HL-60 (cell line): ENCODE measurements around the gene SAG.
A peak's percentile ranks its signal among the peaks of the same experiment; 100 is the strongest.

Experiments used
- DNase-seq, 2 experiments: peaks; one replicate each; pipeline ENCODE4 v3.0.0-alpha.2; 2010 to 2020; ENCODE audit warnings: low read depth in 1 of 2, low spot score in 1 of 2
- H3K27ac ChIP-seq: fragments of 250-450 bp; sonication (Bioruptor Pico); replicated peaks from 2 replicates; pipeline ENCODE4 v1.5.1; 2020; ENCODE audit warnings: mild to moderate bottlenecking, moderate library complexity
- H3K27me3 ChIP-seq: fragments of 250-450 bp; sonication (Bioruptor Pico); 2 replicates; pipeline ENCODE4 v1.5.1; 2021; ENCODE audit warnings: mild to moderate bottlenecking, moderate library complexity; ENCODE audit not compliant: insufficient read depth, poor library complexity, severe bottlenecking
- H3K4me3 ChIP-seq: replicated peaks from 2 replicates; pipeline ENCODE4 v1.5.1; 2011; ENCODE audit warnings: mild to moderate bottlenecking, control low read depth, low read length; ENCODE audit not compliant: insufficient read depth
- GABPA ChIP-seq: IDR thresholded peaks from 2 replicates; pipeline ENCODE4 v1.6.1; 2012; ENCODE audit warnings: low read depth
- POLR2AphosphoS5 ChIP-seq: IDR thresholded peaks from 2 replicates; pipeline ENCODE4 v1.6.1; 2012; ENCODE audit warnings: low read depth
- SPI1 ChIP-seq: IDR thresholded peaks from 2 replicates; pipeline ENCODE4 v1.6.1; 2012; ENCODE audit warnings: low read depth, mild to moderate bottlenecking, borderline replicate concordance
- TF ChIP-seq, protein P1 (sequence below): IDR thresholded peaks from one replicate; pipeline ENCODE4 v1.5.1; 2011; ENCODE audit warnings: low read length, control low read depth, inconsistent platforms; ENCODE audit not compliant: insufficient read depth
- TF ChIP-seq, protein P2 (sequence below): IDR thresholded peaks from 2 replicates; pipeline ENCODE4 v1.6.1; 2012; ENCODE audit warnings: low read depth; ENCODE audit not compliant: insufficient replicate concordance

The SAG gene

DNA sequence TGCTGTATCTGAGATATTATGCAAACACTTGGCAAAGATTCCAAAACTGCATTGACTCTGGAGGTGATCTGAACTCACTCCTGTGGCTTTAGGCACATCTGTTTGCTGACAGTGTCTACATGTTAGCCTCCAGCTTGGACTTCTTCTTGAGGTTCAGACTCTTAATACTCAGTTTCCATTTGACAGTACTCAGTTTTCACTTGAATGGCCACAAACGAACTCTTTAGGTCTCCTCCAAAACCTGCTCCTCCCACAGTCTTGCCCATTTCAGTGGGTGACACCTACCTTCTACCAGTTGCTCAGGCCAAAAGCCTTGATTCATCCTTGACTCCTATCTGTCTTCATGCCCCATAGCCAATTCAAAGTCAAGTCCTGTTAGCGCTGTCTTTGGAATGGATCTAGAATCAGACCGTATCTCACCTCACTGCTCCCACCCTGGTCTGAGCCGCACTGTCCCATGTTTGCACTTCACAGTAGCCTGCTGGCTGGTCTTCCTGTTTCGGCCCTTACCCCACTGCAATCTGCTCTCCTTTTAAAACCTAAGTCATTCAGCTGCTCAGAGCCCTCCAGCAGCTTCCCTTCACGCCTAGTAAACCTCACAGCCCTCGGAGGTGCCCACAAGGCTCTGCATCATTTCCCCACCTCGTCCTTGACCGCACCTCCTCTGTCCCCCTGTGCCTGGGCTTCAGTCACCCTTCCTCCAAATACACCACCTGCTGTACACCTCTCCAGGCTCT is 45.6 kb upstream of the SAG start:
- H3K27ac ChIP-seq: no peak overlapping the region
- no peaks in the 10 kb centered on the region for H3K27me3 ChIP-seq
- no peak for DNase-seq
- no peak overlapping the region for H3K4me3 ChIP-seq
- TF ChIP-seq POLR2AphosphoS5 (no peak), GABPA (no peak), SPI1 (no peak)
- TF ChIP-seq, protein P1, sequence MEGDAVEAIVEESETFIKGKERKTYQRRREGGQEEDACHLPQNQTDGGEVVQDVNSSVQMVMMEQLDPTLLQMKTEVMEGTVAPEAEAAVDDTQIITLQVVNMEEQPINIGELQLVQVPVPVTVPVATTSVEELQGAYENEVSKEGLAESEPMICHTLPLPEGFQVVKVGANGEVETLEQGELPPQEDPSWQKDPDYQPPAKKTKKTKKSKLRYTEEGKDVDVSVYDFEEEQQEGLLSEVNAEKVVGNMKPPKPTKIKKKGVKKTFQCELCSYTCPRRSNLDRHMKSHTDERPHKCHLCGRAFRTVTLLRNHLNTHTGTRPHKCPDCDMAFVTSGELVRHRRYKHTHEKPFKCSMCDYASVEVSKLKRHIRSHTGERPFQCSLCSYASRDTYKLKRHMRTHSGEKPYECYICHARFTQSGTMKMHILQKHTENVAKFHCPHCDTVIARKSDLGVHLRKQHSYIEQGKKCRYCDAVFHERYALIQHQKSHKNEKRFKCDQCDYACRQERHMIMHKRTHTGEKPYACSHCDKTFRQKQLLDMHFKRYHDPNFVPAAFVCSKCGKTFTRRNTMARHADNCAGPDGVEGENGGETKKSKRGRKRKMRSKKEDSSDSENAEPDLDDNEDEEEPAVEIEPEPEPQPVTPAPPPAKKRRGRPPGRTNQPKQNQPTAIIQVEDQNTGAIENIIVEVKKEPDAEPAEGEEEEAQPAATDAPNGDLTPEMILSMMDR: no peak
- TF ChIP-seq, protein P2, sequence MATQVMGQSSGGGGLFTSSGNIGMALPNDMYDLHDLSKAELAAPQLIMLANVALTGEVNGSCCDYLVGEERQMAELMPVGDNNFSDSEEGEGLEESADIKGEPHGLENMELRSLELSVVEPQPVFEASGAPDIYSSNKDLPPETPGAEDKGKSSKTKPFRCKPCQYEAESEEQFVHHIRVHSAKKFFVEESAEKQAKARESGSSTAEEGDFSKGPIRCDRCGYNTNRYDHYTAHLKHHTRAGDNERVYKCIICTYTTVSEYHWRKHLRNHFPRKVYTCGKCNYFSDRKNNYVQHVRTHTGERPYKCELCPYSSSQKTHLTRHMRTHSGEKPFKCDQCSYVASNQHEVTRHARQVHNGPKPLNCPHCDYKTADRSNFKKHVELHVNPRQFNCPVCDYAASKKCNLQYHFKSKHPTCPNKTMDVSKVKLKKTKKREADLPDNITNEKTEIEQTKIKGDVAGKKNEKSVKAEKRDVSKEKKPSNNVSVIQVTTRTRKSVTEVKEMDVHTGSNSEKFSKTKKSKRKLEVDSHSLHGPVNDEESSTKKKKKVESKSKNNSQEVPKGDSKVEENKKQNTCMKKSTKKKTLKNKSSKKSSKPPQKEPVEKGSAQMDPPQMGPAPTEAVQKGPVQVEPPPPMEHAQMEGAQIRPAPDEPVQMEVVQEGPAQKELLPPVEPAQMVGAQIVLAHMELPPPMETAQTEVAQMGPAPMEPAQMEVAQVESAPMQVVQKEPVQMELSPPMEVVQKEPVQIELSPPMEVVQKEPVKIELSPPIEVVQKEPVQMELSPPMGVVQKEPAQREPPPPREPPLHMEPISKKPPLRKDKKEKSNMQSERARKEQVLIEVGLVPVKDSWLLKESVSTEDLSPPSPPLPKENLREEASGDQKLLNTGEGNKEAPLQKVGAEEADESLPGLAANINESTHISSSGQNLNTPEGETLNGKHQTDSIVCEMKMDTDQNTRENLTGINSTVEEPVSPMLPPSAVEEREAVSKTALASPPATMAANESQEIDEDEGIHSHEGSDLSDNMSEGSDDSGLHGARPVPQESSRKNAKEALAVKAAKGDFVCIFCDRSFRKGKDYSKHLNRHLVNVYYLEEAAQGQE: no peak

- peak in 1 of 2 experiments; percentile 10 for DNase-seq
- Histone ChIP-seq H3K27me3 (no peaks in the 10 kb centered on the region), H3K4me3 (no peak overlapping the region), H3K27ac (peak overlapping the region; percentile 10; the same call in 1 of the 2 replicates)
- TF ChIP-seq GABPA (no peak), SPI1 (peak; percentile 19; the same call in 1 of the 2 replicates), POLR2AphosphoS5 (no peak)
Observed at GRCh38 chr2:233262562-233262961, 45.1 kb upstream of the SAG start.

DNA sequence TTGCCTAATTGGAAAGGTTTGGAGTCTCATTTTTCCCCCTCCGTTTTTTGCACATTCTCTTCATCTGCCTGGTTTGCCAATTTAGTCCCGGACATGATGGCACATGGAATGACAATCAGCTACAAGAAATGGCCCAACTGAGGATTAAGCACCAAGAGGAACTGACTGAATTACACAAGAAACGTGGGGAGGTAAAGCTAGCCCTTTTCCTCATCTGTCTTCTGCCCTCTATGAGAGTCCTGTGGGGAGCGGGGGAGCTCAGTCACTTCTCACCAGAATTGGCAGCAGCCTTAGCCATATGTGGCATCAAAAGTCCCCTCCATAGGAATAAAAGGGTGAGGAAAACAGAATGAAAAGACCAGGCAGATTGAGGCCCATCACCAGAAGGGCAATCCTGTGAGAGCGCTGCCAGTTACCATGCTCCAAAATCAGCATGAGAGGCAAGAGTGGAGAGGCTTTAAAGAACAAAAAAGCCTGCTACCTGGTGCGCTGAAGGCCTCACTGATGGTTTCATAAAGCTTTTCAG is 44.5 kb upstream of the SAG start:
- H3K4me3 ChIP-seq: no peak overlapping the region
- no peaks in the 10 kb centered on the region for H3K27me3 ChIP-seq
- DNase-seq: peak in 1 of 2 experiments; percentile 61
- TF ChIP-seq SPI1 (peak; percentile 82), GABPA (no peak)
- TF ChIP-seq, protein P1: no peak
- H3K27ac ChIP-seq: peak overlapping the region; percentile 10; the same call in 1 of the 2 replicates

DNA sequence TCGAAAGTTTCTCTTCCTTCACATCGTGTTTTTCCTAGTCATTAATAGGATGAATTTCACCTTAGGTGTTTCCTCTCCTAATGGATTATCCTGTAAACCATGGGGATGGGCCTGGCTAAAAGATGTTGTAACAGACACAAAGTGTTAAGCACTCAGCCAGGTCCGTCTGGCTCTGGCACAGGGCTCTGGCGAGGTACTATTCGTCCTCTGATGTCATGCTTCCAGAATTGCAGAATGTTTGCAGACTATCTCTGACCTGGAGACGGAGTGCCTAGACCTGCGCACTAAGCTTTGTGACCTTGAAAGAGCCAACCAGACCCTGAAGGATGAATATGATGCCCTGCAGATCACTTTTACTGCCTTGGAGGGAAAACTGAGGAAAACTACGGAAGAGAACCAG is 42.9 kb upstream of the SAG start:
- H3K4me3 ChIP-seq: no peak overlapping the region
- TF ChIP-seq, protein P2: no peak
- no peak for TF ChIP-seq SPI1
- no peak overlapping the region for H3K27ac ChIP-seq
- DNase-seq: no peak
- no peaks in the 10 kb centered on the region for H3K27me3 ChIP-seq
